GM18511 (cell line): ENCODE results near the gene POM121.
"Not testable (repeated sequence)": the region's sequence is repeated elsewhere in the genome, so short reads cannot be mapped to it uniquely, and the experiment has no call there.

Experiments
- ATAC-seq: cut with Tn5 transposase; IDR thresholded peaks from one replicate; pipeline ENCODE4 v1.9.1; 2021; ENCODE audit warnings: mild to moderate bottlenecking, moderate library complexity; ENCODE audit not compliant: unreplicated experiment

POM121 gene

GRCh38 chr7:72924733-72925545 is at the start of gene POM121:
Gene POM121 (plus strand): TSS chr7:72925095. CDS start chr7:72925122, 27 bp downstream.
- peak; percentile 91 for ATAC-seq

GRCh38 chr7:72879079-72879736 is 45.7 kb upstream of the POM121 start:
- peak; percentile 99 for ATAC-seq

GRCh38 chr7:72879737-72880215 is 45.1 kb upstream of the POM121 start:
- not testable (repeated sequence) for ATAC-seq

- not testable (repeated sequence) for ATAC-seq
These were observed 33.1 kb upstream of the POM121 start for GRCh38 chr7:72891750-72892149.

- not testable (repeated sequence) for ATAC-seq
These were observed 20.2 kb upstream of the POM121 start for GRCh38 chr7:72904740-72905139.

GRCh38 chr7:72908422-72908821 is 16.5 kb upstream of the POM121 start:
- ATAC-seq: not testable (repeated sequence)

GRCh38 chr7:72911395-72911794 is 13.5 kb upstream of the POM121 start:
- not testable (repeated sequence) for ATAC-seq

- not testable (repeated sequence) for ATAC-seq
These were observed 11.1 kb upstream of the POM121 start for GRCh38 chr7:72913750-72914149.

- peak; percentile 88 for ATAC-seq
These were observed 10.0 kb upstream of the POM121 start for GRCh38 chr7:72914756-72915525.

- no peak for ATAC-seq
These were observed 5.6 kb upstream of the POM121 start for GRCh38 chr7:72919256-72919775.

- ATAC-seq: peak; percentile 23
These were observed 536 bp upstream of the POM121 start for GRCh38 chr7:72924386-72924732.

- ATAC-seq: no peak
These were observed 738 bp downstream of the POM121 start for GRCh38 chr7:72925546-72926120.

- ATAC-seq: not testable (repeated sequence)
These were observed 2.9 kb downstream of the POM121 start for GRCh38 chr7:72927791-72928190.

- ATAC-seq: not testable (repeated sequence)
These were observed 3.3 kb downstream of the POM121 start for GRCh38 chr7:72928216-72928615.

- ATAC-seq: not testable (repeated sequence)
These were observed 17.3 kb downstream of the POM121 start for GRCh38 chr7:72942022-72942705.

- ATAC-seq: not testable (repeated sequence)
These were observed 18.1 kb downstream of the POM121 start for GRCh38 chr7:72942956-72943355.

- not testable (repeated sequence) for ATAC-seq
These were observed 20.0 kb downstream of the POM121 start for GRCh38 chr7:72944937-72945336.

- not testable (repeated sequence) for ATAC-seq
These were observed 20.7 kb downstream of the POM121 start for GRCh38 chr7:72945597-72945996.

- ATAC-seq: not testable (repeated sequence)
These were observed 21.3 kb downstream of the POM121 start for GRCh38 chr7:72946130-72946745.

GRCh38 chr7:72948714-72949113 is 23.8 kb downstream of the POM121 start:
- not testable (repeated sequence) for ATAC-seq
